Progenitor cell of endocrine pancreas (in vitro differentiated cells): Measurements from ENCODE around the gene MYOCD. TPM values are rescaled to one million over a fixed set of nuclear protein-coding genes. Genes with fewer than 3 reads are reported as not detected.
"Not testable (repeated sequence)": the region's sequence is repeated elsewhere in the genome, so short reads cannot be mapped to it uniquely, and the experiment has no call there.

ENCODE experiments used
- DNase-seq: peaks from one replicate; pipeline ENCODE4 v3.0.0; 2021; ENCODE audit warnings: low spot score; ENCODE audit not compliant: unreplicated experiment
- H3K27ac Mint-ChIP-seq: 2 replicates; pipeline ENCODE4 v1.8.0; 2021; ENCODE audit warnings: mild to moderate bottlenecking, moderate library complexity, mixed read lengths
- H3K27me3 Mint-ChIP-seq: 2 replicates; pipeline ENCODE4 v1.8.0; 2021; ENCODE audit warnings: mixed read lengths
- H3K36me3 Mint-ChIP-seq: 2 replicates; pipeline ENCODE4 v1.8.0; 2022; ENCODE audit warnings: mixed read lengths; ENCODE audit not compliant: insufficient read depth
- H3K4me1 Mint-ChIP-seq: 2 replicates; pipeline ENCODE4 v1.8.0; 2021; ENCODE audit warnings: low read depth, mixed read lengths
- H3K4me3 Mint-ChIP-seq: 2 replicates; pipeline ENCODE4 v1.8.0; 2021; ENCODE audit warnings: low read depth, mild to moderate bottlenecking, moderate library complexity, mixed read lengths
- H3K9me3 Mint-ChIP-seq: 2 replicates; pipeline ENCODE4 v1.8.0; 2021; ENCODE audit warnings: low read depth, mixed read lengths
- total RNA-seq: library from RNA; stranded (reverse); gene quantifications from 2 replicates; pipeline ENCODE4 v1.2.1, GENCODE V29; 2021
- TF ChIP-seq, protein P1 (sequence below): fragments of 200-600 bp; sonication (generic); IDR thresholded peaks from one replicate; pipeline ENCODE4 v1.5.0; 2021; ENCODE audit warnings: antibody characterized with exemption, mild to moderate bottlenecking; ENCODE audit not compliant: unreplicated experiment

Gene MYOCD
- total RNA-seq, 1 donor from 2014 or later, result 19.2 TPM

GRCh38 chr17:12627781-12628451 lies 37.8 kb upstream of the MYOCD start:
- Mint-ChIP-seq H3K4me1 (peaks cover 18% of the 10 kb centered on the region), H3K36me3 (no peaks in the 10 kb centered on the region), H3K27ac (no peak overlapping the region), H3K9me3 (no peaks in the 10 kb centered on the region), H3K27me3 (peaks cover 12% of the 10 kb centered on the region), H3K4me3 (no peak overlapping the region)
- no peak for DNase-seq
- TF ChIP-seq, protein P1, sequence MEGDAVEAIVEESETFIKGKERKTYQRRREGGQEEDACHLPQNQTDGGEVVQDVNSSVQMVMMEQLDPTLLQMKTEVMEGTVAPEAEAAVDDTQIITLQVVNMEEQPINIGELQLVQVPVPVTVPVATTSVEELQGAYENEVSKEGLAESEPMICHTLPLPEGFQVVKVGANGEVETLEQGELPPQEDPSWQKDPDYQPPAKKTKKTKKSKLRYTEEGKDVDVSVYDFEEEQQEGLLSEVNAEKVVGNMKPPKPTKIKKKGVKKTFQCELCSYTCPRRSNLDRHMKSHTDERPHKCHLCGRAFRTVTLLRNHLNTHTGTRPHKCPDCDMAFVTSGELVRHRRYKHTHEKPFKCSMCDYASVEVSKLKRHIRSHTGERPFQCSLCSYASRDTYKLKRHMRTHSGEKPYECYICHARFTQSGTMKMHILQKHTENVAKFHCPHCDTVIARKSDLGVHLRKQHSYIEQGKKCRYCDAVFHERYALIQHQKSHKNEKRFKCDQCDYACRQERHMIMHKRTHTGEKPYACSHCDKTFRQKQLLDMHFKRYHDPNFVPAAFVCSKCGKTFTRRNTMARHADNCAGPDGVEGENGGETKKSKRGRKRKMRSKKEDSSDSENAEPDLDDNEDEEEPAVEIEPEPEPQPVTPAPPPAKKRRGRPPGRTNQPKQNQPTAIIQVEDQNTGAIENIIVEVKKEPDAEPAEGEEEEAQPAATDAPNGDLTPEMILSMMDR, result no peak

DNA sequence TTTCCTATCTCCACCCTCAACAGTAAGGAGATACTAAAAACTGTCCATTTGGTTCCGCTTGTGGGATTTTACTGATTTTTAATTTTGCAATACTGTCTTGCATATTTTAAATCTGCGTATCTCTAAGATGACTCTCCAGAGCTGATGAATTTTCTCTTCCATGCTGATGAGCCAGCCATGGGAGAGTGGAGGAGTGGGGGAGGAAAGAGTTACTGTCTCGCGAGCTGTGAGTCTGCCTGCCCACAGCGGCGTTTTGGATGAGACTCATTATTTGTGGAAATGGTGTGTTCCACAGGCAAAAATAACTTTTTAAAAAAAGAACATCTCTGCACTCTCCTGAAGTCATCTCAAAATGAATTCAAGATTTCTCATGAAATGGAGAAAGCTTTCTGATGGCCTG lies 34.6 kb upstream of the MYOCD start:
- TF ChIP-seq, protein P1, result no peak
- no peak for DNase-seq
- H3K4me3 Mint-ChIP-seq, result no peak overlapping the region
- peaks cover 27% of the 10 kb centered on the region for H3K4me1 Mint-ChIP-seq
- no peak overlapping the region for H3K27ac Mint-ChIP-seq
- peaks cover 28% of the 10 kb centered on the region for H3K27me3 Mint-ChIP-seq
- no peaks in the 10 kb centered on the region for H3K9me3 Mint-ChIP-seq
- no peaks in the 10 kb centered on the region for H3K36me3 Mint-ChIP-seq

- H3K4me1 Mint-ChIP-seq, result peaks cover 26% of the 10 kb centered on the region
- TF ChIP-seq, protein P1, result no peak
- H3K36me3 Mint-ChIP-seq, result no peaks in the 10 kb centered on the region
- H3K27me3 Mint-ChIP-seq, result peaks cover 40% of the 10 kb centered on the region
- no peaks in the 10 kb centered on the region for H3K9me3 Mint-ChIP-seq
- no peak for DNase-seq
- H3K27ac Mint-ChIP-seq, result no peak overlapping the region
- H3K4me3 Mint-ChIP-seq, result no peak overlapping the region
These were observed 32.9 kb upstream of the MYOCD start for GRCh38 chr17:12632785-12633184.

- no peaks in the 10 kb centered on the region for H3K36me3 Mint-ChIP-seq
- H3K27me3 Mint-ChIP-seq, result peaks cover 40% of the 10 kb centered on the region
- no peaks in the 10 kb centered on the region for H3K9me3 Mint-ChIP-seq
- H3K4me3 Mint-ChIP-seq, result no peak overlapping the region
- H3K4me1 Mint-ChIP-seq, result peaks cover 35% of the 10 kb centered on the region
- TF ChIP-seq, protein P1, result no peak
- H3K27ac Mint-ChIP-seq, result no peak overlapping the region
- DNase-seq, result no peak
These were observed 30.8 kb upstream of the MYOCD start for GRCh38 chr17:12634789-12635414.

- not testable (repeated sequence) for DNase-seq, H3K9me3 Mint-ChIP-seq, H3K4me3 Mint-ChIP-seq, H3K27ac Mint-ChIP-seq, H3K36me3 Mint-ChIP-seq
- H3K4me1 Mint-ChIP-seq, result peaks cover 26% of the 10 kb centered on the region
- peaks cover 40% of the 10 kb centered on the region for H3K27me3 Mint-ChIP-seq
These were observed 29.7 kb upstream of the MYOCD start for GRCh38 chr17:12635996-12636395.

DNA sequence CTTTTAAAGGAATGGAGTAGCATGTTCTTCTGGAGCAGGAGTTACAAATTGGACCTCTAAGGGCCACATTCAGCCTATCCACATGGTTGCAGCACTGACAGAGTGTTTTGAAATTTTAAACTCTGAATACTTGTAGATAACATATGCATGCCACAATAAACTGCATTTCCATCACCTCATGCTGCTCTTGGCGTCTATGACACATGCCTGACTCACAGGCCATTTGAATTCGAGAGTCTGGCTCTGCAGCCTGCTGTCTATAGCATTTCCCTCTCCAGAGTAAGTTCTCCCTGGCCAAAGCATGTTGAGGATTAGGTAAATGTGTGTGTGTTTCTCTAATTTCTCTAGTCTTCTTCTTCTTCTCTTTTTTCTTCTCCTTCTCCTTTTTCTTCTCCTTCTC lies 28.7 kb upstream of the MYOCD start:
- H3K4me3 Mint-ChIP-seq, result no peak overlapping the region
- H3K36me3 Mint-ChIP-seq, result no peaks in the 10 kb centered on the region
- peaks cover 23% of the 10 kb centered on the region for H3K4me1 Mint-ChIP-seq
- peaks cover 36% of the 10 kb centered on the region for H3K27me3 Mint-ChIP-seq
- H3K27ac Mint-ChIP-seq, result no peak overlapping the region
- peaks cover 4% of the 10 kb centered on the region for H3K9me3 Mint-ChIP-seq
- TF ChIP-seq, protein P1, result no peak
- DNase-seq, result no peak
